NCI-H510A treated with DMSO at 0.1 percent for 48 hours (cell line): ENCODE measurements around the gene NCOA4.
"Not testable (repeated sequence)": the region's sequence is repeated elsewhere in the genome, so short reads cannot be mapped to it uniquely, and the experiment has no call there.

Experiments
- DNase-seq: peaks from one replicate; lab custom pipeline; 2025; lab: John Stamatoyannopoulos, UW

NCOA4 gene

DNA sequence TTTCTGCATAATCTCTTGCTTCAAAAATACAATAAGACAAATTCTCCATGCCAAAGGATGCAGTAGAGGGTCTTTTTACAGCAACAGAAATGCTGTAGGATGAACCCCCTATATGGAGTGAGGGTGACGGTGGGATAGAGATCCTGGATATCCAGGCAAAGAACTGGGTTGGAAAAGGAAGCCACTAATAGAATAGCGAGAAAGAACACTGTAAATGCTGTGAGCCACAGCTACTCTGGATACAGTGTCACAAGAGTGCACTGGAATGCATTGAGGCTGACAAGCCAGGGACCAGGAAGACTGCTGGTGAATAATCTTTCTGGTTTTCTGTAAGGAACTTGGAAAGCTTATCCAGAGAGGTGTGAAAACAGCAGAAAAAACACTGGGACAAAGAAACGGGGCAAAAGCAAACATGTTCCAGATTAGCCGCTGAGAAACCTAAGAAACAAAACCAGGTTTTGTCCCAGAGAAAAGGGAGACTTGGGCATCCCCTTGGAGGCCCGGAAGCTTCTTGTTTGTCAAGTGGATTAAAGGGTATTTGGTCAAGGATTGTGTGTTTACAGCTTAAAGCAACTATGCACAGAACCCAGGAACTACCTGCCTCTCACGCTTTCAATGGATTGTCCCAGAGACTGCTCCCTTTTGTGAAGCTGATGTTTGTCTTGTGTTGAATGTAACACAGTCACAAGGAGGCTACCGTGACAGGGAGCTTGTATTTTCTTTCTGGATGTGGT is 21.8 kb upstream of the NCOA4 start:
- no peak for DNase-seq

DNA sequence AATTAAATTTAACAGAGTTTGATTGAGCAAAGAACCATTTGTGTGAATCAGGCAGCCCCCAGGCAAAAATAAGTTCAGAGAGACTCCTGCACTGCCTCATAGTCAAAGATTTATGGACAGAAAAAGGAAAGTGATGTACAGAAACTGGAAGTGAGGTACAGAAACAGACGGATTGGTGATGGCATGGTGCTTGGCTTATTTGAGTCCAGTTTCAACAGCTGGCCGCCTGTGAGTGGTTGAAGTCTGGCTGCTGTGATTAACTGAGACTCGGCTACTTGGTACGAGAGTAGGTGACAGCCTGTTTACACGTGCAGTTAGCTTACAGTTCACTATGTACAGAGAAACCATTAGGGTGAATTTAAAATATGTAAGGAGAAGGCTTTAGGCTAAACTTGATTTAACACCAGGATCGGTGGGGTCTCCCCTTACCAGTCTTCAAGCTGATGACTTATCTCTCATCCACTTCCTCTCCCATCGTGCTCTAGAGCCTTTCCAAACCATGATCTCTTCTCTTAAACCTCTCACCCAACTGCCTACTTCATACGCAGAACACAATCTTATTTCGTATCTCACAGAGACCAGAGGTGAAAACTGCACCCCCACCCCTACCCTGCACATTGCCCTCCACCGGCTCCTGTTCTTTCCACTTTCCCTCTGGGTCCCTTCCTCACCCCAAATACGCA is 20.7 kb upstream of the NCOA4 start:
- DNase-seq = no peak

DNA sequence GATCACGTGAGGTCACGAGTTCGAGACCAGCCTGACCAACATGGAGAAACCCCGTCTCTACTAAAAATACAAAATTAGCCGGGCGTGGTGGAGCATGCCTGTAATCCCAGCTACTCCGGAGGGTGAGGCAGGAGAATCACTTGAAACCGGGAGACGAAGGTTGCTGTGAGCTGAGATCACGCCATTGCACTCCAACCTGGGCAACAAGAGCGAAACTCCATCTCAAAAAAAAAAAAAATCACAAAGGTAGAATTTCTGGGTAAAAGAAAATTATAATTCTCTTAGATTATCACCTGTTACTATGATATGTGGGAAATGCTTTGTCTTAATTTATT is 19.0 kb upstream of the NCOA4 start:
- not testable (repeated sequence) for DNase-seq

DNA sequence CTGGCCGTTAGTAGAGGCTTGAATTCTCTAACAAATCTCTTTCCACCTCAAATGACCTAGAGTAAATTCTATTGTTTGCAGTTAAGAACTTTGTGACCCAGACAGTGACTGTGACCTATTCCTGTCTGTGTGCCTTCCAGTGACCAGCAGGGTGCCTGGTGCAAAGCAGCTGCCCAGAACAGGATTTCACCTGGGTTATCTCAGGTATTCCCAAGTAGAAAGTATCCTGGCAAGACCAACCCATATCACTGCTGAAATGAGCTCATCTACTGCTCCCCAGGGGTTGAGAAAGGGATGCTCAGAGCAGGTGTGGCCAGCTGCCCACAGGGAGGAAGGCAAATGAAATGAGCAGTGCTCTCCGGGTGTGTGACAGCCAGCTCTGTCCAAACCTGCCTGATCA is 17.7 kb upstream of the NCOA4 start:
- peak; percentile 34 for DNase-seq

DNA sequence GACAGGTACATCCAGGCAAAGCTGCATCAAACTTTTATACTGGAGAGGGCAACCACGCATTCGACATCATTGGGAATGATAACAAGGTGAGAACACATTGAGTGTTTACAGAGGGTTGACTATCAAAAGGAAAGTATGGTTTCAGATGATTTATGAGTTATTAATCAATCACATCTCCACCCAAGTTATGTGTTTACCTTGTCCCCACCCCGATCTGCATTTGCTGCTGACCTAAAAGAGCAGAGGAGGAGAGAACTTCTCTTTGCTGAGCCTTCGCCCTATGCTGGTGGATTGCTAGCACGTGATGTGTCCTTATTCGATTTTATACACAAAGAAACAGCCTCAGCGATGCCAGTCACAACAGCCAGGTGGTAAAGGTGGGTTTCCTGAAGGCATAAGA is 15.8 kb upstream of the NCOA4 start, which contains the start of gene MSMB:
Gene MSMB (minus strand): TSS at position 9 of the 400 bp plus-strand sequence. CDS start 32 bp downstream, outside the sequence.
- peak; percentile 20 for DNase-seq

DNA sequence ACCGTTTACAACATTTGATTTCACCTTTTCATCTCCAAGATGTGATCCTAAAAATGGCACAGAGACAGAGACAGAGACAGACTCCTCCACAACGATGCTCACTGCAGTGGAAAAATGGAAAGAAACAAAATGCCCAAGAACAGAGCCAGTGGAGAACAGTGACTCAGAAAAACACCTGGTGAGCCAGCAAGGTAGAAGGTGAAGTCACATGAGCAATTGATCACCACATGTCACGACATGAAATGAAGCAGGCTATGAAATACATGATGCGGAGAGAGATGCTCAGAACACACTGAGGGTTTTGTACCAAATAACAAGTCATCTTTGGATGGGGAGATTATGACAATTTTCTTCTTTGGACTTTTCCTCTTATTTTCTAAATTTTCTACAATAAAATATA is 12.1 kb upstream of the NCOA4 start:
- DNase-seq = no peak

DNA sequence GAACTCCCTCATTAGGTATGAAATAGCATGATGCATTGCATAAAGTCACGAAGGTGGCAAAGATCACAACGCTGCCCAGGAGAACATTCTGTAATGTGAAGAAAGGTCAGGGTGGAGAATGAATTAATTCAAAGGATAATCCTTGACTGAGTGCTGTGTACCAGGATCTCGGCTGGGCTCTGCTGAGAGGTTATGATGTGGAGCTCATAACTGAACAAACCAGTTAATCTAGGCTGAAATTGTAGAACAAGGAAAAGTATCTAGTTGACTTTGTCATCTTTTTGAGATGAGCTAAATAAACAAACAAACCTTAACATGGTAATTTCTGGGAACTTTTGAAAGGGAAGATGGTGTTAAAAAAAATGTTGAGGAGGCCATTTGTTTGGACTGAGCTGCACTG is 9.6 kb upstream of the NCOA4 start:
- DNase-seq = peak; percentile 16

DNA sequence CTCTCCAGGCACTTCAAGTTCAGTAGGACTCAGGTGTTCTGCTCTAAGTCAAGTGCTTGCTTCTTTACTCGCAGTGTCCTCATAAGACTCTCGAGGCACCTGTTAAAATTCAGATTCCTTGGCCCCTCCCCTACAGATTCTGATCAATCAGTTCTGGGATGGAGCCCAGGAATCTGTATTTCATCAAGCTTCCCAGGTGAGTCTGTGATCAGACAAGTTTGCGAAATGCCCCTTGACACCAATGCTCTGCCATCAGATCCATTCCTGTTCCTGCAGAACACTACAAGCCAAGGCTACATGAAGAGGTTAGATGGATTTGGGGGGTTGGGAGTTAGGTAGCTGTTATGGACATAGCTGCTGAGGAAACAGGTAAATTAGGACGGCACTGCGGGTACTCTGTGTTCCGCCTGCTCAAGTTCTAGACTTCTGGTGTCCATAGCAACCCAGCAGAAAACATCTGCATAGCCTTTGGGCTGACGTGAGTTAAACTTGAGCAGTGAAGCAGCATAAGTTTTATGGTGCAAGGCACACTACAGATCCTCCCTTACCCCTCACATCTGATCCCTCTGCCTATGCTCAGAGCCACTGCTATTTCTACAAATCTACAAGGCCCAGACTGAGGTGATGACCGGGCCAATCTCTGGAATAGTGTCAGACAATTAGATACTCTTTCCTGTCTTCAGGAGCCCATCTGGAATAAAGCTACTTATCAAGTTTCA is 6.8 kb upstream of the NCOA4 start:
- DNase-seq = no peak

DNA sequence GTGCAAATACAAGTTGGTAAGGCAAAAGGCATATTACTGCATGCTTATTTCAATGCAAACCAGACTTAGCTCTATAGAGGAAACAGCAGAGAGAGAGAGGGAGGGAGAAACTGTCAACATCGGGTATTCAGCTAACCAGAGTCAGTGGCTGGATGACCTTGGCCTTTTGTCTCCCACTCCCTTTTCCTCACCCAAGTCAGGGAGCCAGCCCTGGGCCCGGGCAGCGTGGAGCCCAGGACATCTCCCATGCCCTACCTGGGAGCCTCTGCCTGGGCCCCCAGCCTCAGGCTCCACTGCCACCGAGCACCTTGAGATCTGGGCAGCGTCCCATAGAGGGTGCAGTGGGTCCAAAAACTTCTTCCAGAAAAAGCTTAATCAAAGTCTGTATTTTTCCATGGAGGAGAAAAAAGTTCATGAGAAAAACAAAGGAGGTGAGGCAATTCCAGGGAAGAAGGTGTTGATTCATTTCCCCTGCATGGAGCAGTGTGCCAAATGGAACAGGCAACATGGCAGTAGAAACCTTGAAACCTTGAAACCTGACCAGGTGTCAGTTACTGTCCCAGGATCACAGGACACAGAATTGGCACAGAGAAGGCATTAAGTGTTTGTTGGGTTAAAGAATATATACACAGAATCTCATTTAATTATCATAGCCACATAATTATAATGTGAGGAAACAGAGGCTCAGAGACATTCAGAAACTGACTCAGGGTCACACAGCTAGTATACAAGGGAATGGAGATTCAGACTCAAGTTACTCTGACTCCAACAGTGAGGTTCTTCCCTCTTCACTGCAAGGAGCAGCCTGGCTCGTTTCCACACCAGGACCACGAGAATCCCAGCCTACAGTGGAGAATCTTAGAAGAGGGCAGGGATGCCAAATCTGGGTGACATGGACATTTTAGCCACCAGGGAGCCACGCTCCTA is 5.8 kb upstream of the NCOA4 start:
- no peak for DNase-seq

DNA sequence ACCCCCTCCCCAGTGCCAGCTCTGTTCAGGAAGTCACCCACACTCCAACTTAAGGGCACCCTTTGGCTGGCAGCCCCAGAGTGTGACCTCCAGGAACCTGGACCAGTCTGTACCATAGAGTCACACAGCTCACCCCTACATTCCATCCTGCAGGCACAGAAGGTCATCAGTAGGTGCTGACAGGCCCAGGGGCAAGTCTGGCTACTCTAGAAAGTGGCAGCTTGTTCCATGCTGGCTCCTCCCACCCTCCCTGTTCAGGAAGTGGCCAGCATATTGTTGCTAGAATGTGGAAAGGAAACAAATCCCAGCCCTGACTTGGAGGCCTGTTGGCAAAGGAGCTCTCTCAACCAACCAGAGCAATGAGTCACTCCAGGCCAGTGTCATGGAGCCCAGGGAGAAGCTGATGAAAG is 3.2 kb upstream of the NCOA4 start:
- DNase-seq = no peak

DNA sequence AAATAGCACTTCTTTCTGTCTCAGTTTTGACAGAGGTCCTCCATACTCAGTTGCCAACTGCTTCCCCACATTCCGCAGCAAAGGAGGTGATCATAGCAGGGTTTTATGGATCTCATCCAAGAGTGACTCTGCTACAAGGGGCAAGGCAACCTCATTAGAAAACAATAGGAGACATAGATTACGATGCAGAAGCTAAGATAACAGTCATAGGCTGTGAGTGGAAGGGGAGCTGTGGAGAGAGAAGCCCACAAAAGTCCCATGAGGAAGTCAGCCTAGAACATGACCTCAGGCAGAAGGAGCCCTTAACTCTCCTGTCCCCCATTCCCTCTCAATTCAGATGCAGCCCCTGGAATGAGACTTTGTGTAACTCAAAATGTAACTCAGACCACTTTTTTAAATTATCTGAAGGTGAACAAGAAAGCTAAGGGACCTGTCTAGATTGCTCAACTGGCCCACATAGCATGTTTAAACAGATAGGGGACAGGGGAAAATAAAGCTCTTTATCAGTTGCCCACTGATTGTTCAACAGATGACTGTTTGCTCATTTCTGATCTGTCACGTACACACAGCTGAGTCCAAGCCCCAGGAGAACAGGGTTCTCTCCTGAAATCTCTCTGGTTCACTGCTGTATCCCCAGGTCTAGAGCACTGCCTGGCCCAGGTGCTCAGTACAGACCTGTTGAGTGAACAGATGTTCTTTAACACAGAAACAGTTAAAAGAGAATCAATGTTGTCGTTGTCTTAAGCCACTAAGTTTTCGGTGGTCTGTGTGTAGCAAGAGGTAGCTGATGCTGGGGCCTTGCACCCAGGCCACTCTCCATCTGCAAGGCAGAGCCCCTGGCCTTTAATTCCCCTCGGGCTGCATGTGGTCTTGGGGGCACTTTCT is 1.5 kb upstream of the NCOA4 start:
- DNase-seq = no peak

DNA sequence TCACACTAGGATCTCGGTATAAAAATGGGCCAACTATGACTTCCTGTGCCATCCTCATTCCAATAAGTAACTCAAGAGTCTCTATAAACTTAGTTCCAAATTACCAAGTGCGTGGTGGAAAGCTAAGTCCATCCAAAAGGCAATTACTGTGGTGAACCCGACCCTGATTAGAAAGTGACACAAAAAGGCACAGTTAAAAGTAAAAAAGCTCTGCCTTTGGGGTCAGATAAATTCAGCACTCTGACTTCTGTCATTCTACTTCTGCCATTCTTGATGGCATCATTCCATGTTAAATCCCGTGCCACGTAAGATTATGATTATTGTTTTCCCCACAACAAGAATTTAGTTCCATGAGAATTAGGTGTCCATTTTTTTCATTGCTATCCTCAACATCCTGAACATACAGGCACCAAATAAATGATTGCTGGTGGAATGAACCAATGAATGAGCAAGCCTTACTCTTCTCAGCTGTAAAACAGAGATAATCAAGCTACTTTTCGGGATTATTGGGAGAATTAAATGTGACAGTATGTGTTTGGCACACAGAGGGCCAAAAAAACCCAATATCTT is 877 bp downstream of the NCOA4 start:
- no peak for DNase-seq

DNA sequence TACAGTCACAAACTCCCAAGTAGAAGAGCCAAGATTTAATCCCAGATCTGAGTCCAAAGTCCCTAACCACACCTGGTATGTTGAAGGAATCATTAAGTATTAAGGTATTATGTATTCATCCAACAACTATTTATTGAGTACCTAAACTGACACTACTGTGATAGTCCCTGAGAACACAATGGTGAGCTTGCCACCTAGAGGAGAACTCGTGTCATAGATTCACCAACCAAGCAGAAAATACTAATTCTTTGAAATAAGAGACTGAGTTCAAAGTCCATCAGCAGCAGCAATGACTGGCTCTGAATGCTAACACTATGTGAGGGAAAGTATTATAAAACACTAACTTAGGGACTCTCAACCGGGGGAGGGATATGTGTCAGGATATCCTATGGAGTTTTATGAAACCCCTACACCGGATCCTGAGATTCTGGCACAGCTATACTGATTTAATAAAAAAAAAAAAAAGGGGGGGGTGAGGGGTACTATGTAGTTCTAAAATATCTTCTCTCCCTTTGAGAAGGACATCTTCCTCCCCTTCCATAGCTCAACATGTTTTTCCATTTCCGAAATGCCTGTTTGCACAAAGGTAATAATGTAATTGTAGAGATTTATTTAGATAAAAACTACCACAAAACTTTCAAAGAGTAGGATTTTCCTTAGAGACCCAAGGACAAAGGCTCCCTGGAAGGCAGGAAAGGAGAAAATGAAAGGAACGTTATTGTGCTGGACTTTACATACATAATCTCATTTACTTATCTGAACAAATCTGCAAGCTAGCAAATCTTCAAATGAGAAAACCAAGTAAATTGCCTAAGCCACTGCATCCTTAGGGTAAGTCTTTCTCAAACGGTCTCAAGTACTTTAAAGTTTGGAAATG is 1.6 kb downstream of the NCOA4 start:
- peak; percentile 55 for DNase-seq

DNA sequence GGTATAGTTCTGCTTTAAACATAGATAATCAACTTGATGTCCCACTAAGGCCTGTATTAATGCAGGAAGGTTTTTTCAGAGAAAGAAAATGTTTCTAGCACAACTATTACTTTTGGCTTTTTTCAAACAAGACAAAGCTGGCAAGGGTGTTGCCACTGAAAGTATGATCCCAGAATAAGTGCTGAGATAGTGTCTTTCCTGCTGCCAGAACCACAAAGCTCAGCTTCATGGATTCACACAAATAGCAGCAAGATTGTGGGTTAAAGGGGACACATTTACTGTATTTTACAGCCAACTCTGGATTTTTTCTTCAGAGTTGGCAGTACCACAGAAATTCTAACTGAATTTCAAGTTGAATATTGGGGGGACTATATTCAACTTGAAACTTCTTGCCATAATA is 4.3 kb downstream of the NCOA4 start:
- DNase-seq = no peak

DNA sequence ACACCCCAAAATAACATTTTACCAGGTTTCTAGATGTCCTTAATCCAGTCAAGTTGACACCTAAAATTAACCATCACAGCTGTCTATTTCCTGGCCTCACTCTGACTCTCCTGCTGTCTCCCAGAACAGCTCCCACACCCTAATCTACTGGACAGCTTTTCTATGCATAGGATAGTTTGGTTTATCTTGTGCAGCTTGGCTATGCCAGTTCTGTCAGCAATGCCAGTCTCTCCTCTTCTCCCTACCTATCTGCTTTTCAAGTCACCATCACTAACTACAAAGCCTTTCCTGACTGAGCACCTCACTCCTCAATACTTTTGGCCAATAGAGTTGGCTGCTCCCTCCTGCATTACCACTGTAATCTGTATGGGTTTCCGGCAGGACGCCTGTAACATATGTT is 5.0 kb downstream of the NCOA4 start:
- DNase-seq = no peak

DNA sequence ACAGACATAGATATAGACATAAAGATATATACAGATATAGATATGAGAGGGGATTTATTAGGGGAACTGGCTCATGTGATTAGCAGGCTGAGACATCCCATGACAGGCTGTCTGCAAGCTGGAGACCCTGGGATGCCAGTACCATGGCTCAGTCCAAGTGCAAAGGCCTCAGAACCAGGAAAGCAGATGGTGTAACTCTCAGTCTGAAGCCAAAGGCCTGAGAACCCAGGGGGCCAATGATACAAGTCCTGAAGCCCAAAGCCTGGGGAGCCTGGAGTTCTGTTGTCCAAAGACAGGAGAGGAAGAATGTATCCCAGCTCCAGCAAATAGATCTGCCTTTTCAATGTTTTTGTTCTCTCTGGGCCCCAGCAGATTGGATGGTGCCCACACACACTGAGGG is 5.5 kb downstream of the NCOA4 start:
- no peak for DNase-seq

DNA sequence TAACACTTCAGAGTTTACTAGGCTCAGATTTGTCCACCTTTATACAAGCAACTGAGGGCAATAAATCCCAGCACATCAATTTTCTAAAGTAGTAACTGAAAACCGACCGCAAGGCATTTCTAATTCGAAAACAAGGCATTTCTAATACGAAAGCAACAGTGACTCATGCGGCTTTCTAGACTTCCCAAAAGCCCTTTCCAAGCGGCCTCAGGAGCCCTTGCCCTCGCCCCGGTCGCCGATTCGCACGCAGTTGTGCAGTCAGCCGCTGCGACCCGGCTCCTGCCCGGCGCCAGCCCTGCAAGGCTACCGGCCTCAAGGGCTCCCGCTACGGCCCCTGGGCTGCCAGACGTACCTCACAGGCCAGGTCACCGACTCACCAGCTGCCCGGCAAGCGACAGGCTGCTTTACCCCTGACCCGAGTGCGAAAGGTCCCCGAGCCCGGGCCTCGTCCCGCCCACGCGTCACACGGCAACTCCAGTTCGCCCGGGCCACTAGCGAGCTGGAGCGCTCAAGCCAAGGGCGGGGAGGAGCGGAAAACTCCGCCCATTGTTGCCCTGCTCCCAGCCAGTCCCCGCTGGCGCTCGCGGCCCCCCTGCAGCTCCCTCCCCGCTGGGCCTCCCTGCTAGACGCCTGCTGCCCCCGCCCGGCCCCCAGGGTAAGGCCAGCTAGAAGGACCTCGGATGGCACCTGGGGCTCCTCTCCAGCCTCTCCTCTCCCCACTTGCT is 7.3 kb downstream of the NCOA4 start:
- DNase-seq = peak; percentile 76

DNA sequence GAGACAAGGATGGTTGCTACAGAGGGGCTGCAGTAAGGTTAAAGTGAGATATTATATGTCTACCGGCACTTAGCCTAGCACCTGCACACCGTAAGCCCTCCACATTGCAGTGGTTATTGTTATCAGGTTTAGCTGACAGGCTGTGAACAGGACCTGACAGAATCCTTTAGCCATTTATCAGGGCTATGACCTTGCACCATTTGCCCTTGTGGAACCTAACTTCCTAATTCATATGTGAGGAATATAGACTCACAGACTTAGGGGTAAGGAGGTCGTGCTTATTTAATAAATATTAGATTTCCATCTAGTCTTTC is 10.1 kb downstream of the NCOA4 start:
- DNase-seq = no peak
